Stimulated activated CD4-positive, alpha-beta T cell treated with anti-CD3 and anti-CD28 coated beads, TNF-alpha, amount 100 ng/mL, for 4 hours (primary cell): ENCODE measurements around the gene C10orf120.

ENCODE experiments used
- DNase-seq, 3 experiments: peaks; one replicate each; pipeline ENCODE4 v3.0.0-alpha.2; 2020; ENCODE audit warnings: low read depth in 3 of 3

Gene C10orf120

DNA sequence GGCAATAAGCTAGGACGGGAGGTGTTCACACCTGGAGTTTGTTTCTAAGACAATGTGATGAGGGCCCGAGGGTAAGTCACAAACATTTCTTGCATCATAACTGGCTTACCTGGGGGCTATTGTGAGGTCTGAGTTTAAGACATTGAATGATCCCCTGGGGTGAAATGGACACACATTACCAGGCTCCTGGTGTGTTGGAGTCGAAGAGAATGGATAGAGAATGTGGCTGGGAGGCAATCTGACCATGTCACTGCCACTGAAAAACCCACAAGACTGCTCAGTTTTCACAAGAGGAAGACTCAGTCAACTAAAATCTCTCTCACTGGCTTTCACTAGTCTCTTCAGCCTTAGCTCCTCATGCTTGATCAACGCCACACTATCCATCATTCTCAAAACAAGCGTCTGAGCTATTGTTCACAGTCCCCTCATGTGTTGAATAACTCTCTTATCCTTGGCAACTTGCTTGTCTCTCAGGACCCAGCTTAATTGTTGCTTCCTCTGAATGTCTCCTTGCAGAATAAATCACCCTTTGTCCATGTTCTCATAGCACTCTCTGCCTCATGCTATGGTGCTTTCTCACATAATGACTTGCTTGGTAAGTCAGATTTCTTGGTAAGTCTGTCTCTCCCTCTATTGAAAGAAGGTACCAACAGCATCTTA, at the start of gene C10orf120:
Gene C10orf120 (minus strand): TSS at position 51 of the 660 bp plus-strand sequence. CDS start 56 bp downstream, outside the sequence.
- no peak for DNase-seq

DNA sequence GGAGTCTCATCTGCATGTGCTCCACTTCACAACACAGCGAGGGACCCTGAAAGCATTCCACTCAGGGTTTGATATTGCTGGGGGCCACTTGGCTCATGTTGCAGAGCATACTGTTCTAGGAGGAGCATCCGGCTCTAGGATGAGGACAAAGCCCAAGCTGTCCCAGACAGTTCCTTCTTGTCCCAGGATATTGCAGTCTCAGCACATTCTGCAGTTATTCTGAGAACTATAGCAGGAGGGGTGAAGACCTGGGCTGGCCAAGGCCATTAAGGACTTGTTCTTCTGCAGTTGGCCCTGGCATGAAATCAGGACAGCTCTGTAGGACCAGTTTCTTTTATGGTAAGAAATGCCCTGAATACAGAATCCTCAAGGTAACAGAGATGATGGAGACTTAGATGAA, 48.9 kb upstream of the C10orf120 start:
- DNase-seq: no peak

DNA sequence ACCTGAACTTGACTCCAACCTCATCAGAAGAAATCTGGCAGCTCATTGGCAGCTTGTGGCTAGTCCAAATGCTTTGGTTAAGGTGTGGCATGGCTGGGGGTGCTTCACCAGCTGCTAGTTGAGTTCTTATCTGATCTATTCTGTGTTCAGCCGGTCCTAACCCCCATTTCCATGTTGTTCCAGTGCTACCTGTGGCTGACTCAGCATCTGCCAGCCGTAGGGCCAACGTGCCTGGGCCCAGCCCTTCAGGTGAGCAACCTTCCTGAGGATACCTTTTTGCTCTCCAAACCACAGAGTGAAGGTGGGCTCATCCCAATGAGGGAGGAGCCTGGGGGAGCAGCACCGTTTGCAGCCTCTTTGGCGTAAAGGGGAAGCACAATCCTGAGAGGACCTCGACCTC, 46.8 kb upstream of the C10orf120 start:
- no peak for DNase-seq

DNA sequence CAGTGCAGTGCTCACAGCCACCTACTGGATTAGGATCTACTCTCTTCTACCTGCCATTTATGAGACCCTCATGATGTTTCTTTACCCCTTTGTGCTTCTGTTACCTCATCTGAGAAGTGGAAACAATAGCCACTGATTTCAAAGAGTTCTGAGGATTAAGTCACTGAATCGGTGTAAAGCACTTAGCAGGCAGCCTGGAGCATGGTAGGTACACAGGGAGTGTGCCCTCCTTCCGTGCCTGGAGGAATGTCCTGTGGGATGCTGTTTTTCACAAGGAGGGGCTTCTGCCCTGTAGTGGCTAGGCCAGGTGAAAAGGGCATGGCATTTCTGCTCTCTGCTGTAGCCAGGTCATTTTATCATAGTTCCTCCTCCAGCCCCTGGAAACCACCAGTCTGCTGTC, 44.6 kb upstream of the C10orf120 start:
- DNase-seq: no peak

DNA sequence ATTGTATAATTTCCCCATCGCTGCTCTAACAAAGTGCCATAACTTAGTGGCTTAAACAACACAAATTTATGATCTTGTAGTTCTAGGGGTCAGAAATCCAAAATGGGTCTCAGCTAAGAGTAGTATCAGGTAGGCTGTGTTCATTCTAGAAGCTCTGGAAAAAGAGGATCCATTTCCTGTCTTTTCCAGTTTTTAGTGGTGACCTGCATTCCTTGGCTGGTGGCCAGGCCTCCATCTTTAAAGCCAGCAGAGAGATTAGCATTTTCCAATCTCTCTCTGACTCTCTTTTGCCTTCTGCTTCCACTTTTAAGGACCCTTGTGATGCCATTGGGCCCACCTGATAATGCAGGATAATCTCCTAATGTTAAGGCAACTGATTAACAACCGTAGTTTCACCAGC, 41.0 kb upstream of the C10orf120 start:
- DNase-seq: no peak

DNA sequence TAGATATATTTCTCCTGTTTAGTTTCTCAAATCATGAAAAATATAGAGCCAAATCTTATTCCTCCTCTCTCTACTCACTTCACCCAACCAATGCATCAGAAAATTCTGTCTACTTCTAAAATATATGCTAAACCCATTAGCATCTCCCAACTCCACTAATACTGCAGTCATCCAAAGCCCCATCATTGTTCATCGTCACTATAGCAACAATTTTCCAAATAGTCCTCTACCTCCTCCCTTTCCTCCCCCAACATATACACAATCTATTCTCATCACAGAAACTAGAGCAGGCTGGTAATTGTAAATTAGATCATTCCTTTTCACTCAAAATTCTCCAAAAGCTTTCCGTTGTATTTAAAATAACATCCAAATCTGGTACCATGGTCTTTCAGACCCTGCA, 38.4 kb upstream of the C10orf120 start:
- DNase-seq: no peak

DNA sequence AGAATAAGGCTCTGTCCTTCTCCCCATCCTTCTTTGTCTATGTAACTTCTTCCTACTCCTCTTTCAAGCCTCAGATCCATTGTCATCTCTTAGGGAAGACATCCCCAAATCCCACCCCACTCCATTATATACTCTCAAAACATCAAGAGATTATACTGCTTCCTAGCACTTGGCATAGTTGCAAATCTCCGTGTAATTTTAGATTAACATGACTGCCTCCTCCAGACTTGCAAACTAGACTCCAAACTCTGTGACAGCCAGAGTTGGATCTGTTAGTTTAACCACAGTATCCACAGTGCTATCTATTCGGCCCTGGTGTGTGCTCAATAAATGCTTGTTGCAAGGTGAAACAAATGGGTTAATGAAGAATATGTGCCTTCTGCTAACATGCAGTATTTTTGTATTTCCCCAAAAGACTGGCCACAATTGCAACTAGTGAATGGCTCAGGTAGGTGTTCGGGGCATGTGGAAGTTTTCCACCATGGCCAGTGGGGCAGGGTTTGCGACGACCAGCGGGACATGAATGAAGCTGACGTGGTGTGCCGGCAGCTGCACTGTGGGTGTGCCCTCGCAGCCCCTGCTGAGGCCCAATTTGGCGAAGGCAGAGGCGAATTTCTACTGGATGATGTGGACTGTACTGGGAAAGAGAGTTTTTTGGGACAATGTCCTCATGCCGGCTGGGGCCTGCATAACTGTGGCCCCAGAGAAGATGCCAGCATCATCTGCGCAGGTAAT, 34.5 kb upstream of the C10orf120 start:
- no peak for DNase-seq

DNA sequence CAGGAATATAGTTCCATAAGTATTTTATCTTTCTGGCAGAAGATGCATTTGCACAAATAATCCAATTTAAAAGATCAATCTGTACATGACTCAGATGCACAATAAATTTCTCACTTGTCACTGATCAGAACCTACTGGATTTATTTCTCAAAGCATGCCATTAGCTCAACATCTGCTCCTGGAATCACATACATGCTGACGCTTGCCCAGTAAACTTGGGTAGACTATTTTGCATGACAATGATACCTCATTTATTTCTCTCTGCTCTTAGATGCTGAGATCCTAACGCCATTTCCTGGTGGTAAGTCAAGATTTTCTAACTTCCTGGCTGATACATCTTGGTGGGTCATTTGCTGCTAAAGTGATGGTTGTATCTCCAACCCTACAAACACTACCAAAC, 33.8 kb upstream of the C10orf120 start:
- no peak for DNase-seq

DNA sequence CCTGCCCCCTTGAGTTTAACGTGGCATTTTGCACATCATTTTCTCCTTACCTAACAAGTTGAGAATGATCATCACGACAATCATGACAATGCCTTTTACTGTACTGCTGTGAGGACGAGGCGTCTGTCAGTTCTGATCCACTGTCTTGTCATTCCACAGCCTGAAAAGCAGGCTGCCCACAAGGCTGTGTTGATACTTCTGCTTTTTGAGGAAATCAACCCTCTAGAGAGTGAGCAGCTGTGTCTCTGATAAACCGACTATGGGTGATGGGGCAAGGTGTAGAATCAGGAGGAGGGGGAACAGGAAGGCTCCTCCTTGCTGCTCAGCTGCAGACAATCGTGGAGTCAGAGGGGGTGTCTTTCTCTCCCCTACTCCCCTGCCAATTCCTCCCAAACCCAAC, 30.6 kb upstream of the C10orf120 start:
- no peak for DNase-seq

DNA sequence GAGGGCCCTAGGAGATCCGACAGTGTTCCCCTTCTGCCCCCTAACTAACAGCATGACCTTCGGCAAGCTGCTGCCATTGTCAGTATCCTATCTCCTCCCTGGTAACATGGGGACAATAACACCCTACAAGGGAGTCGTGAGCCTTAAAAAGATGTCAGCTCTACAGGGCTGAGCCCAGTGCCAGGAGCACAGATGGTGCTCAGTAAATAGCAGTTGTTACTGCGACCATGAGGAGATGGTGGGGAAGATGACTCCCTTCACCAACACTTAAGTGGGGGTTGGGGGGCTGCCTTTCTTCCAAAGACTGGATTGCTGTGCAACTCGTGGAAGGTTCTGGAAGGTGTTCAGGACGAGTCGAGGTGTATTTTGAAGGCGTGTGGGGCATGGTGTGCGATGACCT, 29.5 kb upstream of the C10orf120 start:
- no peak for DNase-seq

DNA sequence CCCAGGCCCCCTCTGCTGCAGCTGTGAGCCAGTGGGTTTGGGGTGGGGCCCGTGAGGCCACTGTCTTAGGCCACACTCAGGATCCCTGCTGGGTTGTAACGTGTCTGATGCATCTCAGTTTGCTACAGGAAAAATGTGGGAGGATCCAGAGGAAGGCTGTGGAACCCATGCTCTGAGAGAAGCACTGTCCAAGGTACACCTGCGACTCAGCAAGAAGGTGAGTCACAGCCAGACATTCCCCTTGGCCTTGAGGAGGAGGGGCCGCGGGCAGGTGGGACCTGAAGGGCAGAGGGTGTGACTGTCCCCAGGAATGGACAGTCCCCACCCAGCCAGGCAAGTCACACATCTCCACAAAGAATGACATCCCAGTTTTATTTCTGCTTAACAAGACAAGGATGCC, 27.8 kb upstream of the C10orf120 start:
- DNase-seq: no peak

DNA sequence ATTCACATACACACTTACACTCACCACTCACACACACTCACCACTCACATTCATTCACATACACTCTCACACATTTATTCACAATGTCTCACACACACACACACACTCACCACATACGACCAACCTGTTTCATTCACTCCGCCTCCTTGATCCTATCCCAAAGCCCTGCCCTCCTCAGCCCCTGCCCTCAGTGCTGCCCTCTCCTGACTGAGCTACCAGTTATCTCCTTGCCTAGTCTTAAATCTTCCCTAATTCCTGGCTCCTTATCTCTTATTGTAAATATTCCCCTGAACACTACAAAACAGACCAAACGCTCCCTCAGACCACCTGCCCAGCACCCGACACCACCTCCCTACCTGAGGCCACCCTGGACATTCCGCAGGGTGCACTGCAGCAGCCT, 26.1 kb upstream of the C10orf120 start:
- no peak for DNase-seq

DNA sequence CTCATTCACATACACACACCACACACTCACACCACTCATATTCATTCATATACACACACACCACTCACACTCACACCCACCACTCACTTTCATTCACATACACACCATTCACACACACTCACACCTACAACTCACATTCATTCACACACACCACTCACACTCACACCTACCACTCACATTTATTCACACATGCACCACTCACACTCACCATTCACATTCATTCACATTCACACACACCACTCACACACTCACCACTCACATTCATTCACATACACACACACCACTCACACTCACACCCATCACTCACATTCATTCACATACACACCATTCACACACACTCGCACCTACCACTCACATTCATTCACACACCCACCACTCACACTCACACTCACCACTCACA, 25.4 kb upstream of the C10orf120 start:
- no peak for DNase-seq

DNA sequence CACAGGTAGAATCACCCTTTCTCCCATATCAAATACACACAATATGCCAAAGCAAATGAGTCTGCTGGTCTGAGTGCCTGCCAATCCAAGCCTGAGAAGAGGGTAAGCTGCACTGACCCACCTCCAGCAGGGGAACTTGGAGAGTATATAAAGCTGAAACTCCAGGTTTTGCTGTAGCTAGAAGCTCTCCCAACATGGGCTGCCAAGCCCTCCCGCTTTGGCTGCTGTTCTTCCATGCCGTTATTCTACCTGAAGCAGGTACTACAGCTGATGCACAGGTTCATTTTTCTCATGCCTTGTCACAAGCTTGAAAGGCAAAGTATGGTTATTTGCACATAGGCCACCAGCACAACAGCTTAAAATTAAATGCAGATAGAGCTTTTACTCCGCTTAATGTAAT, 21.5 kb upstream of the C10orf120 start:
- no peak for DNase-seq

DNA sequence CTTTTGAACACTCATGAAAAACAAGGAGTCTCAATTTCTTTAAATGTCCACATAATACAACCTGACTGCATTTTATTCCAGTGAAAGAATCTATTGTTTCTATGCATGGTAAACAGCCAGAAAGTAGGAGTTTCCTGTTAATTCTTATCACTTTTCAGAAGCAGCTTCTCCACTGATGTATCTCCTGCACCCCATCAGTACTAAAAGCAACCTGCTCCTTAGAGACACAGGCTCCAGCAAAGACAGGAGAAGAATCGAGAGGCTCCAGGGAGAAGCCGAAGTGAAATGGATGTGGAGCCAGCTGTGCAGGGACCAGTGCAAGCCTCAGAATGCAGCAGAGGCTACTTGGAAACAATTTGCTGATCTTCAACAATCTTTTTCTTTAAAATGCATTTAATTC, 16.4 kb upstream of the C10orf120 start:
- no peak for DNase-seq

DNA sequence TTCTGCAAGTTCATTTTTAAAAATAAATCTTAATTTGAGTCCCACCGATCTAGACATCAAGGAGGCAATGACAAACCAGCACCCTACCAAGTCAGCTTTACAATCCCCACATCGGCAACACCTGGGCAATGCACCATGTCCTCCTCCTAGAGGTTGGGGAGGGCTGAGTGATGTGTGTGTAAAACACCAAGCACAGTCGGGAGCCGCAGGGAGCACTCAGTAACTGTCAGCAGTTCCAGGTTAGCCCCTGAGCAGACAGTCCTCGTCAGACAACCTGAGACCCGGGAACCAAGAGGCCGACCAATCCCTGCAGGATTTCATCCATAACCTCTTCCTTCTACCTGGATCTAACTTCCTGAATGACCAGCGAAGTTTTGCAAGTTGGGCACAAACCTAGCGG, 15.9 kb upstream of the C10orf120 start:
- DNase-seq: no peak

DNA sequence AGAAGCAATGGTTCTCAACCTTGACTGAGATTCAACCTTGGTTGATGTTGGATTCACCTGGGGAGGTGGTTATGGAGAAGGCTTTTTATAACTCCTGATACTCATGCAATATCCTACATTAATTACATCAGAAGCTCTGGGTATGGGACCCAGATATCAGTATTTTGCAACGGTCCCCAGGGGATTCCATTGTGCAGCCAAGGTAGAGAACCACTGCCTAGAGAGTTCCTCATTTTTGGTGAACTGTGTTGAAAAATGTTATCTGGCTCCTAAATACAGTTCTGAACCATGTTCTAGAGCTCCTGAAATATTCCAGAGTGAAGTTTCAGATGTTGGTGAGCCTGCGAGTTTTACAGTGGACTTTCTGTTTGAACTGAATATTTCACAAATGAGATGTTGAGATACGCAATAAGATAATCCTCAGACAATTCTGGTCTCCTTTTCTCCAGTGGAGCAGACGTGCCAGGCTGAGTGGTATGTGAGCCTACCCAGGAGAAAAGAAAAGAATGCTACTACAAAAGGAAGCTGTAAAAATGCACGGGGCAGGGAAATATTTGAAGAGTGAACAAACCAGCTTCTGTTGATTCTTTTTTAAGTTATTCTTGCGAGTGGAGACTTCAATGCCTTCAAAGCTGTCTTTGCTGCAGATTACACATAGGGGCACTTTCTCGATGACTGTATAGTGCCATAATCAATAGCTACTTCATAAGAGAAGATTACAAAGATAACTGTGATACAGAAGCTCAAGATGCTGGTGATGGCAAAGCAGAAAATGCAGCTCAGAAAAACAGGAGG, 13.6 kb upstream of the C10orf120 start:
- no peak for DNase-seq

DNA sequence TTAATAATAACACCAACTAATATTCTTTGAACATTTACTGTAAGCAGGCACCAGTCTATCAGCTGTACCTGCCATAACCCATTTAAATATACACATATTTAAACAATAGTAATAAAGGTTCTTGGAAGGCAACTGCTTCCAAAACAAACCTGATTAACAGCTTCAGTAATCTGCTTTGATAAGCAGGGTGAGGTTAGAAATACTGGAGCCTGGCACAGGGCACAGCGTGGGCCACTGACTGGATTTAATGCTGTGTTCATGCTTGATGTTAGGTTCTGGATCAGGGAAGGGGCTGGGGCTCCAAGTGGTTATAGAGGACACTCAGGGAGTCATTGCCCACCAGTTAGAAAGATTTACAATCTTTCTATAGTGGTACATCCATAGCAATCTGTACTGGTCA, 10.9 kb upstream of the C10orf120 start:
- no peak for DNase-seq

DNA sequence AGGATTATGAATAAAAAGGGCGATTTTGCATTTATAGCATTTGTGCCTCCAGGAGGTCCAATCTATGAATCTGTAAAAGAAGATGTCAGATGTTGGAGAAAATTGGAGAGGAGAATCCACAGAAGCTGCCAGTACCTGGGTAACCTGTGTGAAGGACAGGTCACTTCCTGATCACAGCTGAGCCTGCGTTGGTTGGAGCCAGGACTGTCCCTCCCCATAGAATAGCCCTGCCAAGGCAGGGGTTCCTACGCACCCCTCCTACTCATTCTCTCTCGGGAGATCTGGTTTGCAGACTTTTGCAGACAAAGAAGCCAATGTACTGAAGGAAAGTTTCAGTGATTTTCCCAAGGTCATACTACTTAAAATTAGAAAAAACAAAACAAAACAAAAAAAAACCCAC, 10.3 kb upstream of the C10orf120 start:
- no peak for DNase-seq

DNA sequence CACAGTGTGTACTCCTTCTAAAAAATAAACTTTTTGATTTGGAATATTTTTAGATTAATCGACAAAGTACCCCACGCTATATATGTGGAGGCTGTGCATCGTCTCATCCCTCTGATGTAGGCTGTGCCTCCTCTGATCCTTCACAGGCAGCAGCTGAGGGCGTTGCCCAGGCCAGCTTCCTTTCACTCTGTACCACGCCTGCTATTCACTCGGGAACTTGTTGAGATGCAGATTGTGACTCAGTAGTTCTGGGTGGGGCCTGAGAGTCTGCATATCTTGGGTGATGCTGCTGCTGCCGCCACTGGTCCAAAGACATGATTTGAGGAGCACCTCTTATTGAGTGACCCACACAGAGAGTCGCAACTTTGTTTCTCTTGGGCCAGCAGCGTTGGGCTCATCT, 7.9 kb upstream of the C10orf120 start:
- DNase-seq: no peak

DNA sequence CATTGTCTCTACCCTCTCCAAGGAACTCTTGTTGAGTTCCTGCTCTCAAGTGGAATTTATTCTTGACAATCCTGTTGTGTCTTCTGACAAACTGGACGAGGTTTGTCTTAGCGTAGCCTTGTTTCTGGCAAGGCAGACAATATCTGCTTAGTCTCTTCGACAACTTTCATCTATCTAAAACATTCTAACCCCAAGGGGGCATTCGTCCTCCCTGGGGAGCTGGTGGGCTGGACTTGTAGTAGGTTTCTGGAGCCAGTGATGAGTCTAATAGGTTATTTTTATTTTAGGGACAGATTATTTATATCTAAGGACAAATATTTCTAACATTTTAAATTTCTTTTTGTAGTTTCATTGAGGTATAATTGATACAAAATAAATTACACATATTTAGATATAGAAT, 7.3 kb upstream of the C10orf120 start:
- DNase-seq: no peak

DNA sequence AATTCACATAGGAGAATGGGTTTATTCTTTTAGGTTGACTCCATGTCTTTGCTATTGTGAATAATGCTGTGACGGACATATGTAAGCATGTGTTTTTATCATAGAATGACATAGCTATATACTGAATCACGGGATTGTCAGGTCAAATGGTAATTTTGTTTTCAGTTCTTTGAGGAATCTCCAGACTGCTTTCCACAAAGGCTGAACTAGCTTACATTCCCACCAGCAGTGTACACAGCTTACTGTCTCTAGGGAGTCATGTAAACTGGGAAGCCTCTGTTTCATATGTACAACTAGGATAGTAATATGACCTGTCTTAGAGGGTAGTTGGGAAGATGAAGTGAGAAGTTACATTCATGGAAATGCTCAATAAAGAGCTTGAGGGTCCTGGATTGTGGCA, 6.8 kb upstream of the C10orf120 start:
- no peak for DNase-seq
